Right cardiac atrium (tissue), 5 donors: ENCODE data around the gene RFX7. TPM values are rescaled to one million over a fixed set of nuclear protein-coding genes. Genes with fewer than 3 reads are reported as not detected.
"Not testable (repeated sequence)": the region's sequence is repeated elsewhere in the genome, so short reads cannot be mapped to it uniquely, and the experiment has no call there.

Experiments
- ATAC-seq, 2 donors: fragments of 200-7000 bp; cut with Tn5 transposase; one replicate each; pipeline versions ENCODE4 v1.8.0 to v1.9.1; 2020; ENCODE audit warnings: moderate library complexity in 2 of 2, mild to moderate bottlenecking in 1 of 2
- DNase-seq, 3 donors: peaks; one replicate each; pipeline ENCODE4 v3.0.0-alpha.2; 2020
- H3K27ac ChIP-seq: one replicate; pipeline ENCODE4 v1.5.1; 2013; ENCODE audit warnings: mild to moderate bottlenecking, low read length, control low read depth, moderate library complexity
- H3K27me3 ChIP-seq: one replicate; pipeline ENCODE4 v1.6.1; 2013; ENCODE audit not compliant: control insufficient read depth, insufficient read depth
- H3K4me1 ChIP-seq: one replicate; pipeline ENCODE4 v1.6.1; 2013; ENCODE audit warnings: low read length; ENCODE audit not compliant: control insufficient read depth, insufficient read depth
- H3K4me3 ChIP-seq: one replicate; pipeline ENCODE4 v1.5.1; 2013; ENCODE audit warnings: low read length, control low read depth
- H3K9me3 ChIP-seq: one replicate; pipeline ENCODE4 v1.6.1; 2013; ENCODE audit warnings: low read length; ENCODE audit not compliant: control insufficient read depth
- whole genome bisulfite sequencing: extraction: QIAGEN DNeasy Blood & Tissue Kit; methylation state at CpG from one replicate; pipeline ENCODE4 v1.1.7; 2013; 5-methylcytosine and 5-hydroxymethylcytosine counted together
- intact Hi-C, 4 donors: fragments of 100-400 bp; cut with DNase I; formaldehyde crosslinking; loops; one replicate each; pipeline versions ENCODE4 v1.11.0 to v1.14.0; 2022 to 2023
- polyA plus RNA-seq: library from polyadenylated mRNA; stranded (reverse); fragments of 200-250 nt; gene quantifications from one replicate; pipeline ENCODE4 v1.2.3, GENCODE V29; 2013
- total RNA-seq, 4 donors: library from RNA; stranded (reverse); fragmentation: NEBNext Ultra II Directional; extraction: Animal tissue kit (Norgen Biotek cat#: 25700); gene quantifications; one replicate each; pipeline ENCODE4 v1.2.1, GENCODE V29; 2021
- donor health status: healthy with polysubstance abuse.
- donor health status: DM: no; HTN: yes; CAD: no.
- donor health status: DM: no; HTN: no; CAD: no.
- donor health status: DM: no; HTN: yes; CAD: no; lungs with severe emphysema.
- donor health status: DM: yes; HTN: yes; CAD: no.

RFX7 gene
- total and polyA plus RNA-seq, 5 donors, result 1.1 to 10.1 (median 8.6) TPM

DNA sequence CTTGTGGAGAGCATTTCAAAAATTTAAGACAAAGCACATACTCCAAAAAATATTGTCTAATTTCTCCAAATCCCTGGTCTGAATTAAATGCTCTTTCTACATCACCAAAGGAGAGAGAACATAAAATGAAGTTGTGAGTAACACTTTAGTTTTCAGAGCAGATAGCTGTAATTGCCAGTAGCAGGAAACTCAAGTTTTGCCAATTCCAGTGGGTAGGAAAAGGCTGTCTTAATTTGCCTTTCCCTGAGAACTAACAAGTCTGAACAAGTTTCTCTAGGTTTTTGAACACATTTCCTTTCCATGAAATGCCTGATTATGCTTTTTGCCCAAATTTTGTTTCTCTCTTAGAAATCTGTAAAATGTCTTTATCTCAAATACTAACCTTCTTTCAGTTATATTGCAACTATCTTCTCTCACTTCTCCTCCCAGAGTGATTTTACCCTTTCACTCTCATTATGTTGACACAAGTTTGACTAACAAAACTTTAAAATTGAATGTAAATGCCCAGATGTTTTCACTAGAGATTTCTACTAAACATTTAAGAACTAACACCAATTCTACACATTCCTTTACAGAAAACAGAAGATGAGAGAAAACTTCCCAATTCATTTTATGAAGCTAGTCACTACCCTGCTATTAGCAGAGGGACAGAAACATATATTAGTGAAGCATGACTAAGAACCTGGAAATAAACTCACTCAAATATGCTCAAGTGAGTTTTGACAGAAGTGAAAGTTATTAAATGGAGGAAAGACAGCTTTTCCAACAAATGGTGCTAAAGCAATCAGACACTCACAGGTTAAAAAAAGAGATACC, 38.4 kb downstream of the RFX7 start:
- Histone ChIP-seq H3K27me3 (no peaks in the 10 kb centered on the region), H3K4me3 (no peak overlapping the region), H3K4me1 (peaks cover 2% of the 10 kb centered on the region), H3K9me3 (no peaks in the 10 kb centered on the region), H3K27ac (no peak overlapping the region)
- no peak for ATAC-seq
- intact Hi-C loops, result no loop called here
- no peak for DNase-seq

GRCh38 chr15:56203312-56203922, 40.3 kb downstream of the RFX7 start:
- intact Hi-C loops, H3K27me3 ChIP-seq, H3K4me3 ChIP-seq, ATAC-seq, H3K9me3 ChIP-seq, H3K4me1 ChIP-seq, DNase-seq, H3K27ac ChIP-seq: not testable (repeated sequence)
- WGBS, result 88% methylated on average over 4 of the region's 4 CpGs

- no peaks in the 10 kb centered on the region for H3K9me3 ChIP-seq
- no peak overlapping the region for H3K4me3 ChIP-seq
- no peaks in the 10 kb centered on the region for H3K27me3 ChIP-seq
- intact Hi-C loops, result no loop called here
- ATAC-seq (no peak), DNase-seq (no peak)
- no peaks in the 10 kb centered on the region for H3K4me1 ChIP-seq
- no peak overlapping the region for H3K27ac ChIP-seq
- 95% methylated on average over 1 of the region's 1 CpG for WGBS
Measured at GRCh38 chr15:56202701-56203100, 41.0 kb downstream of the RFX7 start.

DNA sequence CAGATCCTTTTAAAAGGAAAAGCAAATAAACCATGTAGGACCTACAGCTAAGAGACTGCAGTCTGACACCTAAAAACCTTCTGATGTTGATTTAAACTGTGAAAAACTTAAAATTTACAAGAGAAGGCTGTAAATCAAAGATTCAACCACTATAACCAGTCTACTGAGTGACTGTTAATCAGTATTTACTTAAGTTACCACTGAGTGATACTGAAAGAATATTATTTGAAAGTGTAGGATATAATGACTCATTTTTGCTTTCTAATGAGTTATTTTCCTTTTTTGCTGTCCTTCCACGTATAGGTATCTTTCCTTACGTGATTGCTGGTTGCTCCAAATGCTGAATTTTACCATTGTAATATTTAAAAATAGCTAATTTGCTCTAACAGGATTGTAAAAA, 44.6 kb downstream of the RFX7 start:
- no peak for ATAC-seq
- DNase-seq, result no peak
- Histone ChIP-seq H3K27ac (no peak overlapping the region), H3K4me1 (no peaks in the 10 kb centered on the region), H3K4me3 (no peak overlapping the region), H3K27me3 (no peaks in the 10 kb centered on the region), H3K9me3 (no peaks in the 10 kb centered on the region)
- WGBS, result 81% methylated on average over 2 of the region's 2 CpGs
- intact Hi-C loops, result no loop called here

DNA sequence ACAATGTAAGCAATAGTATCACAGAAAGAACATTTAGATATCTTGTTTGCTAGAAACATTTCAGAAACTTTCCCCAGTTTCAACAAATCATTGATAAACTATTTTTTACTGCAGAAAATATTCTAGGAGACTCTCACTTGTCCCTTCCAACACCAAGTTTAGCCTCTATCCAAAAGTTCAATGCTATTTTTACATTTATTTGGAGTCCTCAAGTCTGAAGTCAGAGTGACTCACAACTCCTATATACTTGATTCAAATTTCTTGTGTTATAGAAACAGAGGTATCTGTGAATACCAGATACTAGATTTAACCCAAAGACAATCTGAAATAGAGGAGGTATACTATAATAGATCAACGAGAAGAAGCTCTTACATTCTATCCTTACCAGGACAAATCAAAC, 49.6 kb downstream of the RFX7 start:
- no peak for DNase-seq
- no peak for ATAC-seq
- H3K27ac ChIP-seq, result no peak overlapping the region
- intact Hi-C loops, result no loop called here
- H3K4me3 ChIP-seq, result no peak overlapping the region
- H3K4me1 ChIP-seq, result peaks cover 6% of the 10 kb centered on the region
- 97% methylated on average over 1 of the region's 1 CpG for WGBS
- H3K27me3 ChIP-seq, result no peaks in the 10 kb centered on the region
- H3K9me3 ChIP-seq, result no peaks in the 10 kb centered on the region

- intact Hi-C loops, result no loop called here
- peaks cover 6% of the 10 kb centered on the region for H3K4me1 ChIP-seq
- no peak overlapping the region for H3K27ac ChIP-seq
- no peak for ATAC-seq
- H3K27me3 ChIP-seq, result no peaks in the 10 kb centered on the region
- no peak overlapping the region for H3K4me3 ChIP-seq
- H3K9me3 ChIP-seq, result no peaks in the 10 kb centered on the region
- WGBS, result 96% methylated on average over 10 of the region's 10 CpGs
- no peak for DNase-seq
Measured at GRCh38 chr15:56192659-56193442, 50.8 kb downstream of the RFX7 start.

DNA sequence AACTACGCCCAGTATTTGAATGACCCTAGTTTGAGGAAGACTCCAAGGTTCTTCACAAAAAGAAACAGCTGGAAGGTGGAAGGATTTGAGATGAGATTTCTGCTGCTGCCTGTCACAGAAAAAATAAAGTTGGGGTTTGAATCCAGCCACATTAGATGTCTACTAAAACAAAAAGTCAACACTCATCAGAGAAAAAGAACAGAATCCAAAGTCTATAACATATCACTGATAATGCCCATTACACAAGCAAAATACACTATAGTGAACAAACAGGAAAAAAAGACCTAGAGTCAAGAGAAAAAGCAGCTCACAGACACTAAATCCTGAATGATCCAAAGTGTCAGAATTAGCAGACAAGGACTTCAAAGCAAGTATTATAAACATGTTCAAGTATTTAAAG, 56.0 kb downstream of the RFX7 start:
- DNase-seq, result no peak
- H3K4me3 ChIP-seq, result no peak overlapping the region
- H3K4me1 ChIP-seq, result peaks cover 6% of the 10 kb centered on the region
- intact Hi-C loops, result no loop called here
- no peak for ATAC-seq
- no peak overlapping the region for H3K27ac ChIP-seq
- 76% methylated on average over 1 of the region's 1 CpG for WGBS
- H3K27me3 ChIP-seq, result no peaks in the 10 kb centered on the region
- H3K9me3 ChIP-seq, result no peaks in the 10 kb centered on the region

DNA sequence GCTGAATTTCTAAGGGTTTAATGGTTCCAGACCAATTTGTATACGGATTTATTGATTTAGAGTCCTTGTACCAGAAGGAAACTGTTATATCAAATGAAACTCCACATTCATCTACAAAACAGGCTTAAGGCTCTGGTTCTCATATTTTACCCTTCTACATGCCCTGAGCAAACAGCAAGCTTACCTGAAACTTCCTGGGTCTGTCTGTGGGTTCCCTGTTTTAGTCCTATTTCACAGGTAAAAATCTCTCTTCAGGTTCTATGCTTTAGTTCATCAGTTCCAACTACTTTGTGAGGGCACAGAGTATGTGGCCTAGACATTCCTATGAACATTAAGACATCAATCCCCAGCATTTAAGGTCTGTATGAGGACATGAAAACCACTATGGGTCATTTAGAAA, 57.7 kb downstream of the RFX7 start:
- DNase-seq, result no peak
- intact Hi-C loops, result no loop called here
- no peak overlapping the region for H3K27ac ChIP-seq
- ATAC-seq, result no peak
- WGBS, result 85% methylated on average over 1 of the region's 1 CpG
- no peaks in the 10 kb centered on the region for H3K27me3 ChIP-seq
- H3K9me3 ChIP-seq, result no peaks in the 10 kb centered on the region
- no peak overlapping the region for H3K4me3 ChIP-seq
- peaks cover 2% of the 10 kb centered on the region for H3K4me1 ChIP-seq

DNA sequence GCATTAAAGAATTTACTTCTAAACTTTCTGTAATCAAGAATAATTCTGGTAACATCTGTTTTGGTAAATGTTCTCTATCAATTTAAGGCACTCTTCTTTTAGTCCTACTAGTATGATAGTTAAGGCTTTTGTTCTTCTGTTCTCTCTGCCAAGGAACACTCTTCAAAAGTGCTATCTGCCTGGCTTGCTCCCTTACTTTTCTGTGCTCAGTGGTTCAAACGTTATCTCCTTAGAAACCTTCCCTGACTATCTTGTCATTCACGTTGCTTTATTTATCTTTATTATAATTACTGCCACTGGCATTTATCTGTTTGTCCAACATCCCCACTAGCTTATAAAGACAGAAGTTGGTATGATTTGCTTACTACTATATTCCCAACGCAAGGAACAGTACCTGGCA, 59.2 kb downstream of the RFX7 start:
- no peak overlapping the region for H3K27ac ChIP-seq
- H3K27me3 ChIP-seq, result no peaks in the 10 kb centered on the region
- WGBS, result 69% methylated on average over 3 of the region's 3 CpGs
- no peaks in the 10 kb centered on the region for H3K4me1 ChIP-seq
- intact Hi-C loops, result no loop called here
- H3K9me3 ChIP-seq, result no peaks in the 10 kb centered on the region
- ATAC-seq (no peak), DNase-seq (no peak)
- H3K4me3 ChIP-seq, result no peak overlapping the region

DNA sequence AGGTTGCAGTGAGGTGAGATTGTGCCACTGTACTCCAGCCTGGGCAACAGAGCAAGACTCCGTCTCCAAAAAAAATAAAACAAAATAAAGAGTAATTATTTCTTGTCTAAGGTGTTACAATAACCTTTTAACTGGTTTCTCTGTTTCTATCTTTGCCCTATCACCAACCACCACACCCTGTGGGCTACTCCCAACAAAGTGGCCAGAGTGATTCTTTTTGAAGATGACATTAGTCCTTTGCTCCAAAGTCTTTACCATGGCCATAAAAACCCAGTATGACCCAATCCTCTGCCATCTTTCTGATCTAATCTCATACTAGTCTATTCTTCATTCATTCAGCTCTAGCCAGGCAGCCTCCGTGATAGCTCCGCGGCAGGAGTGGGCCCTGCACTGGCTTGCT, 62.8 kb downstream of the RFX7 start:
- no peak for DNase-seq
- Histone ChIP-seq H3K4me3 (no peak overlapping the region), H3K9me3 (no peaks in the 10 kb centered on the region), H3K27ac (no peak overlapping the region), H3K4me1 (no peaks in the 10 kb centered on the region), H3K27me3 (no peaks in the 10 kb centered on the region)
- no peak for ATAC-seq
- over 99% methylated on average over 4 of the region's 4 CpGs for WGBS
- intact Hi-C loops, result no loop called here

GRCh38 chr15:56176996-56177395, 66.7 kb downstream of the RFX7 start:
- 96% methylated on average over 4 of the region's 4 CpGs for WGBS
- Histone ChIP-seq H3K27me3 (no peaks in the 10 kb centered on the region), H3K4me1 (no peaks in the 10 kb centered on the region), H3K4me3 (no peak overlapping the region), H3K27ac (no peak overlapping the region), H3K9me3 (no peaks in the 10 kb centered on the region)
- ATAC-seq (no peak), DNase-seq (no peak)
- intact Hi-C loops, result no loop called here
